WTC11 (cell line): ENCODE measurements around the gene APBB1. TPM values are rescaled to one million over a fixed set of nuclear protein-coding genes. Genes with fewer than 3 reads are reported as not detected.

Experiments
- ATAC-seq: fragments of 200-7000 bp; cut with Tn5 transposase; 2 replicates; pipeline ENCODE4 v1.10.0; 2021; ENCODE audit warnings: mild to moderate bottlenecking, moderate library complexity
- CTCF ChIA-PET: fragments of 300-600 bp; sonication (Branson Sonifier 250); formaldehyde crosslinking; loops from one replicate; lab custom pipeline; 2021; ENCODE audit warnings: antibody characterized with exemption; lab: Charles Lee
- POLR2A ChIA-PET: fragments of 350-600 bp; sonication (Branson Sonifier 250); formaldehyde crosslinking; loops from one replicate; lab custom pipeline; 2021; ENCODE audit warnings: antibody characterized with exemption; lab: Charles Lee
- DNase-seq: peaks from one replicate; pipeline ENCODE4 v3.0.0; 2021; ENCODE audit warnings: low spot score
- H3K27ac Mint-ChIP-seq: 2 replicates; pipeline ENCODE4 v1.8.0; 2021; ENCODE audit warnings: mixed read lengths
- H3K27me3 Mint-ChIP-seq: 2 replicates; pipeline ENCODE4 v1.8.0; 2021; ENCODE audit warnings: low read depth, mild to moderate bottlenecking, moderate library complexity, mixed read lengths
- H3K36me3 Mint-ChIP-seq: 2 replicates; pipeline ENCODE4 v1.8.0; 2021; ENCODE audit warnings: mixed read lengths
- H3K4me1 Mint-ChIP-seq: 2 replicates; pipeline ENCODE4 v1.8.0; 2022; ENCODE audit warnings: mixed read lengths
- H3K4me3 Mint-ChIP-seq: 2 replicates; pipeline ENCODE4 v1.8.0; 2021; ENCODE audit warnings: mild to moderate bottlenecking, moderate library complexity, mixed read lengths
- H3K9me3 Mint-ChIP-seq: 2 replicates; pipeline ENCODE4 v1.8.0; 2021; ENCODE audit warnings: mixed read lengths
- GRHL2 ChIP-seq: fragments of 250-450 bp; sonication (Bioruptor Pico); IDR thresholded peaks from 2 replicates; pipeline ENCODE4 v1.8.0; 2022; ENCODE audit warnings: mild to moderate bottlenecking, moderate library complexity; ENCODE audit not compliant: insufficient replicate concordance, severe bottlenecking
- IRF1 ChIP-seq: sonication (generic); formaldehyde crosslinking; IDR thresholded peaks from 2 replicates; pipeline ENCODE4 v1.8.0; 2023; ENCODE audit warnings: missing genetic modification reagents
- NFE2L1 ChIP-seq: sonication (generic); formaldehyde crosslinking; IDR thresholded peaks from 2 replicates; pipeline ENCODE4 v1.8.1; 2023; ENCODE audit warnings: missing genetic modification reagents
- NR2C2 ChIP-seq: sonication (generic); formaldehyde crosslinking; IDR thresholded peaks from 2 replicates; pipeline ENCODE4 v1.8.0; 2022; ENCODE audit warnings: mild to moderate bottlenecking, missing genetic modification reagents
- STAT6 ChIP-seq: sonication (generic); formaldehyde crosslinking; conservative IDR thresholded peaks from 2 replicates; pipeline ENCODE4 v1.8.1; 2023; ENCODE audit warnings: mild to moderate bottlenecking, low read depth, missing genetic modification reagents, moderate library complexity
- TEAD4 ChIP-seq: sonication (generic); formaldehyde crosslinking; IDR thresholded peaks from 2 replicates; pipeline ENCODE4 v1.8.0; 2022; ENCODE audit warnings: mild to moderate bottlenecking, missing genetic modification reagents
- ZNF416 ChIP-seq: fragments of 250-450 bp; sonication (Bioruptor Pico); IDR thresholded peaks from 2 replicates; pipeline ENCODE4 v1.9.0; 2021; ENCODE audit warnings: mild to moderate bottlenecking, inconsistent platforms
- ZNF671 ChIP-seq: fragments of 250-450 bp; sonication (Bioruptor Pico); IDR thresholded peaks from 2 replicates; pipeline ENCODE4 v1.8.0; 2021; ENCODE audit warnings: mild to moderate bottlenecking
- ZSCAN18 ChIP-seq: fragments of 250-450 bp; sonication (Bioruptor Pico); IDR thresholded peaks from 2 replicates; pipeline ENCODE4 v2.1.2; 2022; ENCODE audit warnings: mild to moderate bottlenecking, moderate library complexity
- total RNA-seq: library from RNA; stranded (reverse); gene quantifications from 3 replicates; pipeline ENCODE4 v1.2.3, GENCODE V29; 2021
- TF ChIP-seq, protein P1 (sequence below): sonication (generic); formaldehyde crosslinking; IDR thresholded peaks from 2 replicates; pipeline ENCODE4 v1.8.1; 2022; ENCODE audit warnings: low read depth, mild to moderate bottlenecking, moderate library complexity, missing genetic modification reagents, borderline replicate concordance
- TF ChIP-seq, protein P2 (sequence below): sonication (generic); formaldehyde crosslinking; IDR thresholded peaks from 2 replicates; pipeline ENCODE4 v1.8.0; 2022; ENCODE audit warnings: mild to moderate bottlenecking, missing genetic modification reagents
- TF ChIP-seq, protein P3 (sequence below): sonication (generic); formaldehyde crosslinking; IDR thresholded peaks from 2 replicates; pipeline ENCODE4 v1.8.0; 2023; ENCODE audit warnings: missing genetic modification reagents, mild to moderate bottlenecking, borderline replicate concordance

APBB1 gene
- total RNA-seq, 1 experiment from 2014 or later: 32.1 TPM

- H3K9me3 Mint-ChIP-seq: no peaks in the 10 kb centered on the region
- DNase-seq (peak; percentile 92), ATAC-seq (peak; percentile 94)
- no peak overlapping the region for H3K27ac Mint-ChIP-seq
- H3K4me3 Mint-ChIP-seq: no peak overlapping the region
- H3K4me1 Mint-ChIP-seq: peaks cover 18% of the 10 kb centered on the region
- no peaks in the 10 kb centered on the region for H3K27me3 Mint-ChIP-seq
- CTCF ChIA-PET: interaction anchor here (0.5 to 2.4 kb wide), 10 partner anchors 15 to 214 kb away, joined by 3 to 23 read pairs (median 4); partner anchors contain the start of genes SMPD1 and TPP1
- H3K36me3 Mint-ChIP-seq: no peaks in the 10 kb centered on the region
- POLR2A ChIA-PET: interaction anchor here (0.6 to 1.4 kb wide), 4 partner anchors 9 to 583 kb away, joined by 3 read pairs; partner anchors contain the start of gene APBB1
- TF ChIP-seq NFE2L1 (no peak), NR2C2 (no peak), ZNF416 (CRISPR knock-in tag) (no peak), TEAD4 (CRISPR knock-in tag) (no peak)
- TF ChIP-seq, protein P1, sequence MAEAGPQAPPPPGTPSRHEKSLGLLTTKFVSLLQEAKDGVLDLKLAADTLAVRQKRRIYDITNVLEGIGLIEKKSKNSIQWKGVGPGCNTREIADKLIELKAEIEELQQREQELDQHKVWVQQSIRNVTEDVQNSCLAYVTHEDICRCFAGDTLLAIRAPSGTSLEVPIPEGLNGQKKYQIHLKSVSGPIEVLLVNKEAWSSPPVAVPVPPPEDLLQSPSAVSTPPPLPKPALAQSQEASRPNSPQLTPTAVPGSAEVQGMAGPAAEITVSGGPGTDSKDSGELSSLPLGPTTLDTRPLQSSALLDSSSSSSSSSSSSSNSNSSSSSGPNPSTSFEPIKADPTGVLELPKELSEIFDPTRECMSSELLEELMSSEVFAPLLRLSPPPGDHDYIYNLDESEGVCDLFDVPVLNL (CRISPR knock-in tag): no peak
These were observed 13.7 kb downstream of the APBB1 start for GRCh38 chr11:6405052-6405667.

DNA sequence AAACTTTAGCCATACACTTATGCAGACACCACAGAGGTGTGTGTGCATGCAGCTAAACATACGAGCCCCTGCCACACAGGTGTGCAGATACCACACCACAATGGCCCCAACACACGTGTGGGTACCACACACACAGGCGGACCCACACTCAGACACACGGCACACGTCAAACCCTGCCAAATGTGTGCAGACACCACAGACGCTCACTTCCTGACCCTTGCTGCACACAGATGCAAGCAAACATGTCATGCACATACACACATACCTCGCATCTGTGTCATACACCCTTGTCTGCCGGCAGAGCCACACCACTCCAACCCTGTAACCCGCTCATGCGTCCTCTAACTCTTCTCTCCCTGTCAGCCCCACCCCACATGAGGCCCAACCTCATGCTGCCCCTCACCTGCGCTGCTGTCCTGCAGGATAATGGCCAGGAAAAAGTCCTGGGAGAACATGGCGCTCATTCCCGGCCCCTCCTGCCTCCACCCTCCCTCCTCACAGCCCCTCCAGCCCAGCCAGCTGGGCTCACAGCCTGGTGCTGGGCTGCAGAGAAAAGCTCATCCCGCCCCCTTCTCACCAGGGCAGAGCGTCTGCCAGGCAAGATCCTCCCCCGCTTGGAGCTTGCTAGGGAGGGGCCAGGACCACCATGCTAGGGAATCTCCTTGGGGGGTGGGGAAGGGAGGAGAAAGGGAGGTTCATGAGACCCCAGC lies 14.4 kb downstream of the APBB1 start:
- Mint-ChIP-seq H3K36me3 (no peaks in the 10 kb centered on the region), H3K27ac (no peak overlapping the region), H3K4me3 (no peak overlapping the region), H3K9me3 (no peaks in the 10 kb centered on the region), H3K4me1 (peaks cover 18% of the 10 kb centered on the region), H3K27me3 (no peaks in the 10 kb centered on the region)
- no peak for DNase-seq
- TF ChIP-seq ZNF671 (CRISPR knock-in tag): no peak
- no peak for TF ChIP-seq ZSCAN18 (CRISPR knock-in tag)
- TF ChIP-seq IRF1: no peak
- no peak for TF ChIP-seq STAT6 (CRISPR knock-in tag)
- peak; percentile 35 for ATAC-seq
- ChIA-PET CTCF (interaction anchor here (0.9 to 2.4 kb wide), 7 partner anchors 19 to 214 kb away, joined by 3 to 23 read pairs (median 4); partner anchors contain the start of gene TPP1), POLR2A (interaction anchor here (0.9 to 1.4 kb wide), 3 partner anchors 9 to 25 kb away, joined by 3 read pairs; partner anchors contain the start of gene APBB1)

GRCh38 chr11:6403539-6403938 lies 15.4 kb downstream of the APBB1 start:
- no peak for DNase-seq

More at GRCh38 chr11:6403539-6403938, 15.4 kb downstream of the APBB1 start:
- Mint-ChIP-seq H3K27ac (no peak overlapping the region), H3K9me3 (no peaks in the 10 kb centered on the region), H3K4me3 (no peak overlapping the region), H3K27me3 (no peaks in the 10 kb centered on the region), H3K36me3 (no peaks in the 10 kb centered on the region), H3K4me1 (peaks cover 18% of the 10 kb centered on the region)
- POLR2A ChIA-PET: no interaction called here
- CTCF ChIA-PET: interaction anchor here (1.2 to 2.1 kb wide), 2 partner anchors 40 to 65 kb away, joined by 3 to 4 read pairs; no protein-coding TSS in a partner anchor
- ATAC-seq: no peak
- TF ChIP-seq GRHL2 (CRISPR knock-in tag): no peak
- TF ChIP-seq, protein P2, sequence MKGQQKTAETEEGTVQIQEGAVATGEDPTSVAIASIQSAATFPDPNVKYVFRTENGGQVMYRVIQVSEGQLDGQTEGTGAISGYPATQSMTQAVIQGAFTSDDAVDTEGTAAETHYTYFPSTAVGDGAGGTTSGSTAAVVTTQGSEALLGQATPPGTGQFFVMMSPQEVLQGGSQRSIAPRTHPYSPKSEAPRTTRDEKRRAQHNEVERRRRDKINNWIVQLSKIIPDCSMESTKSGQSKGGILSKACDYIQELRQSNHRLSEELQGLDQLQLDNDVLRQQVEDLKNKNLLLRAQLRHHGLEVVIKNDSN (CRISPR knock-in tag): no peak
- TF ChIP-seq, protein P3, sequence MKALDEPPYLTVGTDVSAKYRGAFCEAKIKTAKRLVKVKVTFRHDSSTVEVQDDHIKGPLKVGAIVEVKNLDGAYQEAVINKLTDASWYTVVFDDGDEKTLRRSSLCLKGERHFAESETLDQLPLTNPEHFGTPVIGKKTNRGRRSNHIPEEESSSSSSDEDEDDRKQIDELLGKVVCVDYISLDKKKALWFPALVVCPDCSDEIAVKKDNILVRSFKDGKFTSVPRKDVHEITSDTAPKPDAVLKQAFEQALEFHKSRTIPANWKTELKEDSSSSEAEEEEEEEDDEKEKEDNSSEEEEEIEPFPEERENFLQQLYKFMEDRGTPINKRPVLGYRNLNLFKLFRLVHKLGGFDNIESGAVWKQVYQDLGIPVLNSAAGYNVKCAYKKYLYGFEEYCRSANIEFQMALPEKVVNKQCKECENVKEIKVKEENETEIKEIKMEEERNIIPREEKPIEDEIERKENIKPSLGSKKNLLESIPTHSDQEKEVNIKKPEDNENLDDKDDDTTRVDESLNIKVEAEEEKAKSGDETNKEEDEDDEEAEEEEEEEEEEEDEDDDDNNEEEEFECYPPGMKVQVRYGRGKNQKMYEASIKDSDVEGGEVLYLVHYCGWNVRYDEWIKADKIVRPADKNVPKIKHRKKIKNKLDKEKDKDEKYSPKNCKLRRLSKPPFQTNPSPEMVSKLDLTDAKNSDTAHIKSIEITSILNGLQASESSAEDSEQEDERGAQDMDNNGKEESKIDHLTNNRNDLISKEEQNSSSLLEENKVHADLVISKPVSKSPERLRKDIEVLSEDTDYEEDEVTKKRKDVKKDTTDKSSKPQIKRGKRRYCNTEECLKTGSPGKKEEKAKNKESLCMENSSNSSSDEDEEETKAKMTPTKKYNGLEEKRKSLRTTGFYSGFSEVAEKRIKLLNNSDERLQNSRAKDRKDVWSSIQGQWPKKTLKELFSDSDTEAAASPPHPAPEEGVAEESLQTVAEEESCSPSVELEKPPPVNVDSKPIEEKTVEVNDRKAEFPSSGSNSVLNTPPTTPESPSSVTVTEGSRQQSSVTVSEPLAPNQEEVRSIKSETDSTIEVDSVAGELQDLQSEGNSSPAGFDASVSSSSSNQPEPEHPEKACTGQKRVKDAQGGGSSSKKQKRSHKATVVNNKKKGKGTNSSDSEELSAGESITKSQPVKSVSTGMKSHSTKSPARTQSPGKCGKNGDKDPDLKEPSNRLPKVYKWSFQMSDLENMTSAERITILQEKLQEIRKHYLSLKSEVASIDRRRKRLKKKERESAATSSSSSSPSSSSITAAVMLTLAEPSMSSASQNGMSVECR: no peak
